Ascending aorta (tissue), 2 donors: ENCODE data around the gene EIF2S2. TPM values are rescaled to one million over a fixed set of nuclear protein-coding genes. Genes with fewer than 3 reads are reported as not detected.
A peak's percentile ranks its signal among the peaks of the same experiment; 100 is the strongest.
"Not testable (repeated sequence)": the region's sequence is repeated elsewhere in the genome, so short reads cannot be mapped to it uniquely, and the experiment has no call there.

Experiments used
- DNase-seq, 2 donors: peaks; one replicate each; pipeline ENCODE4 v3.0.0-alpha.2; 2019; ENCODE audit warnings: low spot score in 2 of 2
- H3K27ac ChIP-seq, 2 donors: fragments of 200-600 bp; sonication (generic); one replicate each; pipeline ENCODE4 v1.5.1; 2016 to 2017; ENCODE audit warnings: mild to moderate bottlenecking in 1 of 2
- H3K27me3 ChIP-seq: fragments of 200-600 bp; sonication (generic); one replicate; pipeline ENCODE4 v1.5.1; 2017
- H3K36me3 ChIP-seq, 2 donors: fragments of 200-600 bp; sonication (generic); one replicate each; pipeline ENCODE4 v1.5.1; 2016
- H3K4me1 ChIP-seq, 2 donors: fragments of 200-600 bp; sonication (generic); one replicate each; pipeline ENCODE4 v1.5.1; 2016 to 2017; ENCODE audit warnings: mild to moderate bottlenecking in 1 of 2
- H3K4me3 ChIP-seq, 2 donors: fragments of 200-600 bp; sonication (generic); one replicate each; pipeline ENCODE4 v1.5.1; 2016 to 2017; ENCODE audit warnings: mild to moderate bottlenecking in 1 of 2
- H3K9me3 ChIP-seq, 2 donors: fragments of 200-600 bp; sonication (generic); one replicate each; pipeline ENCODE4 v1.5.1; 2016
- intact Hi-C: fragments of 100-400 bp; cut with DNase I; formaldehyde crosslinking; loops from one replicate; pipeline ENCODE4 v1.15.1; 2023
- total RNA-seq: library from RNA; depleted of rRNA; stranded (reverse); fragments of >200 nt; gene quantifications from one replicate; pipeline ENCODE4 v1.1.0, GENCODE V29; 2016
- TF ChIP-seq, protein P1 (sequence below), 3 experiments: fragments of 200-600 bp in 2 of 3; fragments of 450-650 bp in 1 of 3; sonication (generic) in 2 of 3; IDR thresholded peaks; one replicate each; pipeline ENCODE4 v1.5.1; 2016 to 2019; ENCODE audit warnings: antibody characterized with exemption in 3 of 3, mild to moderate bottlenecking in 1 of 3, moderate library complexity in 1 of 3

Gene EIF2S2, protein sequence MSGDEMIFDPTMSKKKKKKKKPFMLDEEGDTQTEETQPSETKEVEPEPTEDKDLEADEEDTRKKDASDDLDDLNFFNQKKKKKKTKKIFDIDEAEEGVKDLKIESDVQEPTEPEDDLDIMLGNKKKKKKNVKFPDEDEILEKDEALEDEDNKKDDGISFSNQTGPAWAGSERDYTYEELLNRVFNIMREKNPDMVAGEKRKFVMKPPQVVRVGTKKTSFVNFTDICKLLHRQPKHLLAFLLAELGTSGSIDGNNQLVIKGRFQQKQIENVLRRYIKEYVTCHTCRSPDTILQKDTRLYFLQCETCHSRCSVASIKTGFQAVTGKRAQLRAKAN
- 19.3 TPM for total RNA-seq

DNA sequence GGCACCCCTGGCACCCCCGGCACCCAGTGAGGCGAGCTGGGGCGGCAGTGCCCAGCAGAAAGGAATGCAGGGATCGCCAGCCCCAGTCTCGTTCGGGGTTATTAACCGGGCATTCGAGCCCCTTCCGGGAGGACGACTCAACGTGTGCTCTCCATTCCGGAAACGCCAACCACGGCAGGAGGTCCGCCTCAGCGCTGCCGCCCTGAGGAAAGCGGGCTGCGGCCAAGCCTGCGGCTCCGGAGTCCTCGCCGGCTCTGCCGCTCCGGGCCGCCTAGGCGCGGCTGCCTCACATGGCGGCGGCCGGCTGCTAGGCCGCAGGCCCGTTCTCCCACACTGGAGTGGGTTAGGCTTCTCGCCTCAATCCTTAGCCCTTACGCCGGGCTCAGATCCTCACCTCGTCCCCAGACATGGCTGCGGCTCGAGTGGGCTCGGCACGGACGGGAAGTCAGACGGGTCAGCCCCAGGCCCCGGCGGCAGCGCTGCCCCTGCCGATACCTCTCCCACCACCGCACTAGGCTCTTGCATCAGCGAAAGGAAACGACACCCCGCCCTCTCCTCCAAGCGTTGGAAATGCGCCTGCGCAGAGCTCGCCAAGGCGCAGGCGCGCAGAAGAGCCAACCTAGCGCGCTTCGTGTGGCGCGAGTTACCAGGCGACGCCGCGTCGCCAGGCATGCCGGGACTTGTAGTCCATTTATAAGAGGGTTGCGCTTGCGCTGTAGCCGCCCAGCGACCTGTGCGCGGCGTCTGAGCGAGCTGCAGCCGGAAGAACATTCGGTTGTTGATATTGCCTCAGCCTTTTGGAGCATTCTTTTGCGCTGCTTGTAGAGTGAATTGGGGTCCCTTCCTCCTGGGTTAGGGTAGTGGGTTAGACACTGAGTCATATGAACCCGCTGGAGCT lies at the start of gene EIF2S2:
Gene EIF2S2 (minus strand): TSS at position 542 of the 898 bp plus-strand sequence. CDS start 133 bp downstream, at position 409.
- intact Hi-C loops, result loop anchor here (1.0 to 10.0 kb wide), 5 partner anchors 119 to 667 kb away; partner anchors contain the start of genes CHMP4B, NECAB3, RALY and SNTA1
- no peaks in the 10 kb centered on the region for H3K9me3 ChIP-seq
- peak; percentile 87 to 97 for DNase-seq
- TF ChIP-seq, protein P1, sequence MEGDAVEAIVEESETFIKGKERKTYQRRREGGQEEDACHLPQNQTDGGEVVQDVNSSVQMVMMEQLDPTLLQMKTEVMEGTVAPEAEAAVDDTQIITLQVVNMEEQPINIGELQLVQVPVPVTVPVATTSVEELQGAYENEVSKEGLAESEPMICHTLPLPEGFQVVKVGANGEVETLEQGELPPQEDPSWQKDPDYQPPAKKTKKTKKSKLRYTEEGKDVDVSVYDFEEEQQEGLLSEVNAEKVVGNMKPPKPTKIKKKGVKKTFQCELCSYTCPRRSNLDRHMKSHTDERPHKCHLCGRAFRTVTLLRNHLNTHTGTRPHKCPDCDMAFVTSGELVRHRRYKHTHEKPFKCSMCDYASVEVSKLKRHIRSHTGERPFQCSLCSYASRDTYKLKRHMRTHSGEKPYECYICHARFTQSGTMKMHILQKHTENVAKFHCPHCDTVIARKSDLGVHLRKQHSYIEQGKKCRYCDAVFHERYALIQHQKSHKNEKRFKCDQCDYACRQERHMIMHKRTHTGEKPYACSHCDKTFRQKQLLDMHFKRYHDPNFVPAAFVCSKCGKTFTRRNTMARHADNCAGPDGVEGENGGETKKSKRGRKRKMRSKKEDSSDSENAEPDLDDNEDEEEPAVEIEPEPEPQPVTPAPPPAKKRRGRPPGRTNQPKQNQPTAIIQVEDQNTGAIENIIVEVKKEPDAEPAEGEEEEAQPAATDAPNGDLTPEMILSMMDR (IDR thresholded peaks at IDR 0.05), result no peak
- no peaks in the 10 kb centered on the region for H3K27me3 ChIP-seq
- H3K36me3 ChIP-seq, result peaks cover 4 to 10% of the 10 kb centered on the region in 2 donors
- H3K27ac ChIP-seq, result peak within 1 kb of the TSS; percentile 94 to 99
- peak within 1 kb of the TSS; percentile 79 to 95 for H3K4me3 ChIP-seq
- peaks cover 0 to 23% of the 10 kb centered on the region in 2 donors for H3K4me1 ChIP-seq

DNA sequence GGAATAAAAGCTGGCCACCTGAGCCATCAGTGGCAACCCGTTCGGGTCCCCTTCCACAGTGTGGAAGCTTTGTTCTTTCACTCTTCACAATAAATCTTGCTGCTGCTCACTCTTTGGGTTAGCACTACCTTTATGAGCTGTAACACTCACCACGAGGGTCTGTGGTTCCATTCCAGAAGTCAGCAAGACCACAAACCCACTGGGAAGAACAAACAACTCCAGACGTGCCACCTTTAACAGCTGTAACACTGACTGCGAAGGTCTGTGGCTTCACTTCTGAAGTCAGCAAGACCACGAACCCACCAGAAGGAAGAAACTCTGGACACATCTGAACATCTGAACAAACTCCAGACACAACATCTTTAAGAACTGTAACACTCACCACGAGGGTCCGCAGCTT lies 45.7 kb upstream of the EIF2S2 start:
- DNase-seq, H3K27ac ChIP-seq, intact Hi-C loops, H3K4me1 ChIP-seq, H3K4me3 ChIP-seq, H3K27me3 ChIP-seq, H3K9me3 ChIP-seq, H3K36me3 ChIP-seq: not testable (repeated sequence)

DNA sequence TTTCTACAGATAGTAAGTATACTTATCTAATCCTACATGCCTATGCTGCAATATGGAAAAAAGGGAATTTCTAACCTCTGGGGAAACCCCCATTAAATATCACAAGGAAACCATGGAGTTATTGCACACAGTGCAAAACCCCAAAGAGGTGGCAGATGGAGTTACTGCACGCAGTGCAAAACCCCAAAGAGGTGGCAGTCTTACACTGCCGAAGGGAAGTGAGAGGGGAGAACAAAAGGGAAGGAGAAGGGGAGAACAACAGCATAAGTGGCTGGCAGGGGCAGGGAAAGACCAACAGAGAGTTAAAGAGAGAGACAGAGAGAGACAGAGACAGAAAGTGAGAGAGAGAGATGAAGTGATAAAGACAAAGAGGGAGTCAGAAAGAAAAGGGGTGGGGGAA lies 43.8 kb upstream of the EIF2S2 start:
- H3K4me3 ChIP-seq, result no peak overlapping the region
- TF ChIP-seq, protein P1 (IDR thresholded peaks at IDR 0.05), result no peak
- no peak overlapping the region for H3K27ac ChIP-seq
- no peaks in the 10 kb centered on the region for H3K36me3 ChIP-seq
- intact Hi-C loops, result no loop called here
- H3K27me3 ChIP-seq, result no peaks in the 10 kb centered on the region
- no peak for DNase-seq
- peaks cover 0 to 2% of the 10 kb centered on the region in 2 donors for H3K9me3 ChIP-seq
- H3K4me1 ChIP-seq, result no peaks in the 10 kb centered on the region

DNA sequence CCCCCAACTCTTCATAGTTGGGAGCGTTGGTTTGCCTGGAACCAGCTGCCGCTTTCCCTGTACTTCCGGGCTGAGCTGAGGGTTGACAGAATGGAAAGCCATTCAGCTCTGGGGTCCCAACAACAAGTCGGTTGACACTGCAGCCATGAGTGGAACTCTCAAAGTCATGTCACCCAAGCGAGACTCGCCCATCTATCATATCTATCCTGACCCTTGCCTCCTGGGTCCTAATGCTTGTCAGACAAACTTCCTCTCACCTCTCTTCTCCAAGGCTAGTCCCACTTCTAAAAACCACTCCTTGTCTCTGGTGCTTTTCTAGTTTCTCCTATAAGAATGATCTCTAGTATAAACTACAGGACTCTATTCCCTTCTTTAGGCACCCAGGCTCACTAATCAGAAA lies 41.1 kb upstream of the EIF2S2 start:
- intact Hi-C loops, DNase-seq, H3K9me3 ChIP-seq, H3K4me3 ChIP-seq, H3K4me1 ChIP-seq, H3K27ac ChIP-seq, H3K36me3 ChIP-seq, H3K27me3 ChIP-seq: not testable (repeated sequence)

DNA sequence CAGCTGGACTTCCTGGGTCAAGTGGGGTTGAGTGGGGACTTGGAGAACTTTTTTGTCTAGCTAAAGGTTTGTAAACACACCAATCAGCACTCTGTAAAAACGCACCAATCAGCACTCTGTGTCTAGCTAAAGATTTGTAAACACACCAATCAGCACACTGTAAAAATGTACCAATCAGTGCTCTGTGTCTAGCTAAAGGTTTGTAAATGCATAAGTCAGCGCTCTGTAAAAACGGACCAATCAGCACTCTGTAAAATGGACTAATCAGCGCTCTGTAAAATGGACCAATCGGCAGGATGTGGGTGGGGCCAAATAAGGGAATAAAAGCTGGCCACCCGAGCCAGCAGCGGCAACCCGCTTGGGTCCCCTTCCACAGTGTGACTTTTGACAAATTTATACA lies 40.0 kb upstream of the EIF2S2 start:
- H3K36me3 ChIP-seq, DNase-seq, H3K9me3 ChIP-seq, H3K27me3 ChIP-seq, H3K4me1 ChIP-seq, H3K4me3 ChIP-seq, H3K27ac ChIP-seq, intact Hi-C loops: not testable (repeated sequence)

DNA sequence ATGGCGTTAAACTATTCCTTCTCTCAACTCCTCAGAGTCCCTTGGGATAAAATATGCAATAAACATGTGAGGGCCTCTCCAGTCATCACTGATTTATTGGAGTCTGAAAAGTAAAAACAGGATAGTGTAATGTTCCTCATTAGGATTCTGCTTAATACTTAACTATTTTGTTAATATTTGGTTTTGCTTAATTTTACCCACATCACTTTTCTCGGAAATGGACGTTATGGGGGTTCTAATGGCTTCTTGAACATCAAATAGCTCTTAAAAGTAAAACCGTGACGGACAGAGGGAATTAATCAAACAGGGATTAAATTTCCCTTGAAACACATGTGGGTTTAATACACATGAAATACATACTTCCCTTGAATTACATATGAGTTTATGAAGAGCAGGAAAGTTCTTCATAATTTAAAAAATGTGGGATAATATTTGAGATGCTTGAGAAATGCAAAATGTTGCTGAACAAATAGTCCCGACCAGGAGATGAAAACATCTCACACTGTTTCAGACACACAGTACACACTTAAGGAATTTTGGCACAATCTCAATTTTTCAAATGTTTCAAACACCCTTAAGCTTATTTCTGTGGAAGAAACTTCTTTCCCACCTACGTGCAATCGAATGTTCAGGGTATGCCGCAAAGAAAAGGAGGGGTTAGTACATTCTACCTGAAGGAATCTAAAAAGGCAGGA lies 38.4 kb upstream of the EIF2S2 start:
- Histone ChIP-seq H3K36me3 (no peaks in the 10 kb centered on the region), H3K27ac (no peak overlapping the region), H3K9me3 (peaks cover 0 to 2% of the 10 kb centered on the region in 2 donors), H3K4me1 (no peaks in the 10 kb centered on the region), H3K27me3 (no peaks in the 10 kb centered on the region), H3K4me3 (no peak overlapping the region)
- no peak for DNase-seq
- intact Hi-C loops, result no loop called here
- TF ChIP-seq, protein P1 (IDR thresholded peaks at IDR 0.05), result no peak
